ENCODE data around the gene RPL10A.

RPL10A gene

GRCh38 chr6:35493307-35493983 lies 25.2 kb downstream of the RPL10A start:
- DNase-seq = no peak

GRCh38 chr6:35494161-35494563 lies 26.0 kb downstream of the RPL10A start:
- DNase-seq = peak; percentile 60

DNA sequence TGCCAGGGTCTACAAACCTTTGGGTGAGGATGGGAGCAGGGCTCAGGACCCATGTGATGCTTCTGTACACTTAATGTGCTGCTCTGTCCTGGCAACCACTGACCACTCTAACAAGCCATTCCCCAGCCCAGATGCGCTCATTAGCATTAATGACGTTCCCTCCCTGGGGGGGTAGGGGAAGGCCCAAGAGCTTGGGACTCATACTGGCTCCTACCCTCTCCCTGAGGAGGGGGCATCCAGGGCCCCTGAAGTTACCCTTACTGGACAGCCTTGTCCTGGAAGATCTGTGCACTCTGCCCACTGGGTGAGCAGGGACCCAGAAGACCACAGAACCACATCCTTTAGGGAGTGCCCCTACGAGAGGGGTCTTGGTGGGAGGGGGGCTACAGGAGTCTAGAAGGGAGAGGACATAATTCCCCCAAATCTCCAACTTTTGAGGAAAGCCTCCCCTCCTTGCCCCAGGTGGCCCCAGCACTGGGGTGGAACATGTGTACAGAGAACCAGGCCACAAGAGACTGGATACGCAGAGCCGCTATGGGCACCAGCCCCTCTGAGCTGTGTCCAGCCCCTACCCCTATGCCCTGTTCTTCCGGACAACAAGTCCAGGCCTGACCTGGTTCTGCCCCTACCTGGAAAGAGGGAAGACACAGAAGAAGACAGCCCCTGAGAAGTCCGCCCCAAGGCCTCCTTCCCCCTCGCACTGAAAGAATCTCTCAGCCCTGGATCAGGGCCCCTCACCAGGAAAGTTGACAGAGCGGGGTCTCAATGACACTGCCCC lies 27.2 kb downstream of the RPL10A start:
- DNase-seq = peak; percentile 36

DNA sequence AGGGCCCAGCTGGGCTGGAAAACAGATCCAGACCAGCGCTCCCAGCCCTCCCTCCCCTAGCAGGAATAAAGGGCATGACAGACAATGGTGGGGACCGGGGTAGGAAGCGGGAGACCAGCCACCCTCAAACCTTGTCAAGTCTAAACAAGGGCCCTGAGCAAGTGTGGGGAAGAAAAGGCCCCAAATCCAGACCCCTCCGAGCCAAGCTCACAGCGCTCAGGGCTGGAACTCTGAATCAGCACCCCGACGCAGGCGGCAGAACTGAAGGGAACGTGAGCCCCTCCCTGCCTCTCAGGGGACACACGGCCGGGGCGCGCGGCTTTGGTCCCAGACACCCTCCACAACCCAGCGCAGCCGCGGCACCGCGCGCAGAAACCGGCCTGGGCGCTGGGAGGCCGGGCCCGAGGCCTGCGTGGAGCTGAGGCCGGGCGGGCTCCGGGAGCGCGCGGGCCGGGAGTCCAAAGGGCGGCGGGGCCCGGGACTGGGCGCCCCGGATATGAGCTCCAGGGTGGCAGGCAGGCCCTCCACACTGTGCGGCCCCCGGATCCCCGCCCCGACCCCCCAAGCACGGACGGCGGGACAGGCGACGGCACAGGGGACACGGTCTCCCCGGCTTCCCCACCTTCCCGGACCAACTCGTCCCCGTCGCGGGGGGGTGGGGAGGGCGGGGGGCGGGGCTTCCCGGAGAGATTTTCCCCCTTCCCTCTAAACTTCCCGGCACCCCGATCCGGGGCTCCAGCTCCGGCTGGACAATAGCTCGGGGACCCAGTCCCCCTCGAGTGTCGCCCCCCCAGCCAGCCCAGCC lies 28.0 kb downstream of the RPL10A start:
- DNase-seq = peak; percentile 59

DNA sequence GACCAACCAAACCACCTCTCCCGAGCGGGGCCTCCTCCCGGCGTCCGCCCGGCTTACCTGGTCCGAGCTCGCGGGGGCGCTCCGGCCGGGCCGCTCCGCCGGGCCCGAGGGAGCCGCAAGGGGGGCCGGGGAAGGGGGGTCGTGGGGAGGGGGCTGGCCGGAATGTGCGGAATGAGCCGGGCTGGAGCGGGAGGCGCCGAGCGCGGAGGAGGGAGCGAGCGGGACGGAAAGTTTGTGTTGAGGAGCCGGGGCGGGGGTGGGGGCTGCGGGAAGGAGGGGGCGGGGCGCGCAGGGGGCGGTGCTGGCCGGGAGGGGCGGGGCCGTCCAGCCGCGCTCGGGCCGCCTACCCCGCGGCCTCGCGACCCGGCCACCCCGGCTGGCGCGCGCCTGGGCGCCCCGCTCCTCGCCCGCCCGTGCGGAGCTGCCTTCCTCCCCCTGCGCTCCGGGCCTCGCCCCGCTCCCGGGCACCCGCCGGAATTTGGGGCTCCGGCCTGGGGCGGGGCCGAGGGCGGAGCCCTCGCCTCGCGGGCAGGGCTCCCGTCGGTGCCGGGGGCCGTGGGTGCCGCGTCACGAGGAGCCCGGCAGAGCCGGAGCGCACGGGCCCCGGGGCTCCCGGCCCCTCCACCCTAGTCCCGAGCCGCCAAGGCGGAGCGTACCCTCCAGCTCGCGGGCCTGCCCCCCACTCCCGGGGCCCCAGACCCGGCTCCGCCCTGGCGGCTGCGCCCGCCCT lies 28.8 kb downstream of the RPL10A start, which contains the start of gene TEAD3:
Gene TEAD3 (minus strand): TSS at position 239 of the 730 bp plus-strand sequence.
- peak; percentile 86 for DNase-seq

DNA sequence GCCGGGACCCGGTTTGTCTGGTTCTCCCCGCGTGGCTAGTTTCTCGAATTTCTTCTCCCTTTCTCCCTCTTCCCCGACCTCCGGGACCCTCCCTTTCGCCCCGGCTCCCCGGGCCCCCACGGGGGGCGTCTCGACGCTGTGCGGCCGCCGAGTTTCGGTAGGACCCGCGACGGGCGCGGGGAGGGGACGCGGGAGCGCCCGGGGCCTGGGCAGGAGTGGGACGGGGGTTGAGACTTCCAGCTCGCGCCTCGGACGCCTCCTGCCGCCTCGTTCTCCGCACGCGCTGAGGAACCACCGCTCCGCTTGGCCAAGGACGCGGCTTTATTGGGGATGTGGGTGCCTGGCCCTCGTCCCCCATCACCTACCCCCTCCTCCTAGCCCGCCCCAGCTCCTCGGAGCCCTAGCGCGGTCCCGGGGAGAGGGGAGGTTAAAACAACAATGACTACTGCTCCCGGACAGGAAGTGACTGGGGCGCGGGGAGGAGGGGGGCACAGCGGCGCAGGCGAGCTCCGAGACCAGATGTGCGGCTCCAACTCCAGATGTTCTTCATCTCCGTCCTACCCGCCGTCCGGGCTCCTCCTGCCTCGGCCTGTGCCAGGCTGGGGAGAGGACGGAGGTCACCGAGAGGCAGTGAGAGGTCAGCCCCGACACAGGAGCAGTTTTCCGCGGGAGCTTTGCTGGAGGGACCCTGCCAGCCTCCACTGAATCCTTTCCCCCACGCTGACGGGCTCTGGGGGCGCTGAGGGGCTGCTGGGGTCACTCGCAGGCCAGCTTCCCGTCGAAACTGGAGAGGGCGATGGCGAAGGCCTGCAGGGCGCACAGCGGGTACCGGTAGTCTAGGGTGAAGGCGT lies 29.6 kb downstream of the RPL10A start:
- DNase-seq = peak; percentile 88

DNA sequence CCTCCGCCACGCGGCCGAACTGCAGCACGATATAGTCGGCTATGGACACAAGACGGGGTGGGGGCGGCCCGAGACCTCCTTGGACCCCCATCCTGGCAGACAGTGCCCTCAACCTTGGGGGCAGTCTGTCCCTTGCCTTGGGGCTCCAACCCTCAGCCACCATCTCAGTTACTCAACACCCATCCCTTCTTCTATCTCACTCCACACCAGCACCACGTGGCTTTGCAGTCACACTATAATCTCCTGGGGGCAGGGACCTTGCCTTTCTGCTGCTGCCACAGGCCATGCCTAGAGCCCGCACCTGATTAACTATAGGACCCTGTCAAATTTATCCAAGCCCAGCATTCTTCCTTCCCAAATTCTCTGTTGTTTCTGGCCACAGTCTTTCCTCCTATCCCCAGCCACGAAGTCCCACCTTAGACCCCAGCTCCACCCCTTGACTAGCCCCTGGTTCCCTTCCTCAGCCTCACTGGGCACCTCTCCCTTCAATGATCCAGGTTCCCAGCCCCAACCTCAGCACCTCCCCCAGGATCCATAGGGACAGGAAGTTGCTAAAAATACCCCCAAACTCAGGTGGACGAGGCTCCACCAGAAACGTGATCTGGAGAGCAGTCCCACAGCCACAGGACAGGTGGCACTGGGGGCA lies 30.3 kb downstream of the RPL10A start:
- no peak for DNase-seq

- DNase-seq = no peak
Measured at GRCh38 chr6:35499372-35499771, 31.2 kb downstream of the RPL10A start.

GRCh38 chr6:35500782-35501181 lies 32.6 kb downstream of the RPL10A start:
- DNase-seq = peak; percentile 78

- DNase-seq = no peak
Measured at GRCh38 chr6:35501784-35502183, 33.6 kb downstream of the RPL10A start.

DNA sequence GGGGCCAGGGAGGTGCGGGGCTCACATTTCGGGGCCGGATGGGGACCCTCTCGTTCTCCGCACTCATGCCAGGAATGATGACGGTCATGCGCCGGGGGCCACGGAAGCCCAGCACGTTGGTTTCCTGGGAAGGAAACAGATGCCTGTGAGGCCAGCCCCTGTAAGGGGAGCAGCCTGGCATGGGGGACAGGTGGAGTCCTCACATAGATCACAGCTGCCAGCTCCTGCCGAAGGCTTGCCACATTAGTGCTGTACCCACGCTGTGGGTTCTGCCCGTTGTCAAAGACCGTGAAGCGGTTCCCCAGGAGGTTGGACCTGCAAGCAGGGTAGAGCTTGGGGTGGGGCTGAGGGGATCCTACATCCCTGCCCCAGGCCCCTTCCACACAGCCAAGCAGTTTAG lies 35.3 kb downstream of the RPL10A start:
- DNase-seq = no peak

DNA sequence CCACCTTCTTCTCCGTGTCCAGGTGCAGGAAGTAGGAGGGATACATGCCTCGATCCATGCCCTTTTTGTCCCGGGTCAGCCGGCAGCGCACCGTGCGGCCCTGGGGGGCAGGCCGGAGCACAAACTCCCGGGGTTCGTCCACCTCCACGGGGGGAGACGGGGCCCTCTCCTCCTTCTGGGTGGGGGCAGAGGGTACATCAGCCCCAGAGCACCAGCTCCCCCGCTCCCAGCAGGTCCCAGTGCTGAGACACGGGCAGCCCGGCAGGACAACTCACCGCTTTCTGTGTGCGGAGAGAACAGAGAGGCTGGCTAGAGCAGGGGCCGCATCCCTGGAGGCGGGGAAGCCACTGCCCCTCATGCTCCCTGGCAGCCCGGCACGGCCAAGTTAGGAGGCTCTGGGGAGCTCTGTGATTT lies 37.8 kb downstream of the RPL10A start:
- DNase-seq = no peak

DNA sequence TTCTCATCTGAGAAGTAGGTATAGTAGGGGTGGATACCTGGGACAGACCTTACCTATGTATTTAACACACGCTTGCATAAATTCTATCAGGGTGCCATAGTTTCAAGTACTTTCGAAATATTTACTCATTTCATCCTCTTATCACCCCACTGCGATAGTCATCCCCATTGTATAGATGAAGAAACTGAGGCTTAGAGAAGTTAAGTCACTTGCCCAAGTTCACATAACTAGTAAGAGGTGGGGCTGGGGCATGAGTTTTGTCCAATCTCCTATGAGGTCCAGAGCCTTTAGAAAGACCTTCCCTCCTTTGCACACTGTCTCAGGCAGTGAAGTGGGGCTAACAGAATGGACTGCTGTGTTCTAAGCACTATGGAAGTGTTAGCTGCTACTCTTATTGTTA lies 38.3 kb downstream of the RPL10A start:
- DNase-seq = no peak

GRCh38 chr6:35507221-35507620 lies 39.0 kb downstream of the RPL10A start:
- DNase-seq = no peak

GRCh38 chr6:35508027-35508426 lies 39.8 kb downstream of the RPL10A start:
- DNase-seq = no peak

GRCh38 chr6:35508542-35508941 lies 40.3 kb downstream of the RPL10A start:
- no peak for DNase-seq

DNA sequence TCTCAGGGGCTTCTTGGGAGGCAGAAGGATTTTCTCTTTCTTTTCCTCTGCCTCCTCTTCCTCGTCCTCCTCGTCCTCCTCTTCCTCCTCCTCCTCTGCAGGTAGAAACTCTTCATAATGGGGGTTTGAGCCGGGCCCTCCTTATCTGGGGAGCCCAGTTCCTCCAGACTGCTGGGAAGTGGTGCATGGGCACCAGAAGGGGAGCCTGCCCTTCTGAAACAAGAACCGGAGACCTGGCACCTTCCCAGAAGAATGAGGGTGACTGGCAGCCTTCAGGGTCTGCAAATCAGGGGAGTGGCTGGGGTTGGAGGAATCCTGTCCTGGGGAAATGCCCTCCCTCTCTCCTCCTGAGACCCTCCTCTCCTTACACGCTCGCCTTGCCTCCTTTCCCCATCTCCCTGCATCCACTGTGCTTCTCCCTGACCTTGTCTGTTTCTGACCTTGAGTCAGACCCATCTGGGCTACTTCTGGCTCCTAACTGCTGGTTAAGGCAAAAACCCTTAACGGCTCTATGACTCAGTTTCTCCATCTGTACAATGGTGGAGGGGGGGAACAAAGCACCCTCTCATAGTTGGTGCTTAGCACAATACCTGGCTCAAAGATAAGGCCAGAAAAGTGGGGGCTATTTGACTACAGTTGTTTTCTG lies 42.8 kb downstream of the RPL10A start:
- DNase-seq = no peak

GRCh38 chr6:35511562-35511941 lies 43.4 kb downstream of the RPL10A start:
- no peak for DNase-seq

GRCh38 chr6:35512006-35512405 lies 43.8 kb downstream of the RPL10A start:
- no peak for DNase-seq

DNA sequence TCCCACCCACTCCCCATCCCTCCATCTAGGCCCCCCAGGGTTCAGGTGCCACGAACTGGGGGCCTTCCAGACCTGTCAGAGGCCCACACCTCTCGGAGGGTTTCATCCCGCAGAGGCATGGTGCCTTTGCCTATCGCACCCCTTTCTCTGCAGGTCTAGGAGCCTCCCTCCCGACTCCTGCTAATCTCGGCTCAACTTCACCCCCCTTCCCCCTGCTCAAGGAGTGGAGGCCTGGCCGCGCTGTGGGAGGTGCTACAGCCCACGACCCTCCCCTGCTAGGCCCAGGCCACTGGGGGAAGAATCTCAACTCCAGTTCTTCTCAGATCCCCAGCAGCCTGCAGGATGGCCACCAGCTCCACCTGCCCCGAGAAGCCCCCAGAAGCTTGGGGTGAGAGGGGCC lies 44.5 kb downstream of the RPL10A start, which contains the start of gene TULP1:
Gene TULP1 (minus strand): TSS at position 157 of the 400 bp plus-strand sequence. CDS start 38 bp downstream, at position 119.
- DNase-seq = no peak

- DNase-seq = no peak
Measured at GRCh38 chr6:35514587-35514986, 46.4 kb downstream of the RPL10A start.

All from EL (cell line).